ENCODE data around the gene GUCD1. TPM values are rescaled to one million over a fixed set of nuclear protein-coding genes. Genes with fewer than 3 reads are reported as not detected.

GUCD1 gene
- total and polyA plus RNA-seq, 9 of the 15 experiments (the other 6 are each of a cell fraction or from before 2014, with no cell fraction given) = 31.5 to 67.8 (median 50.3) TPM

- TF ChIP-seq ZNF280A (IDR thresholded peaks at IDR 0.05; ENCODE audit: low read depth, partially characterized antibody) (no peak), ZNF12 (CRISPR knock-in tag; IDR thresholded peaks at IDR 0.05) (no peak), SIX5 (IDR thresholded peaks at IDR 0.05; ENCODE audit: borderline replicate concordance in 1 of 2, insufficient read depth in 1 of 2, low read depth in 1 of 2, low read length in 2 of 2) (0 out of 4 replicates have a peak, but pooled peaks of 1 of the 2 experiments have one; percentile 26), ARID3B (CRISPR knock-in tag; IDR thresholded peaks at IDR 0.05; ENCODE audit: borderline replicate concordance) (no peak), FOXO4 (CRISPR knock-in tag; IDR thresholded peaks at IDR 0.05) (no peak), GTF3C2 (IDR thresholded peaks at IDR 0.05; ENCODE audit: borderline replicate concordance, extremely low read depth, insufficient read length) (no peak), POLR2A (conservative IDR thresholded peaks at IDR 0.05) (peak; percentile 82), RBM39 (optimal IDR thresholded peaks at IDR 0.05; ENCODE audit: low read depth, low read length) (no peak), KAT7 (CRISPR knock-in tag; IDR thresholded peaks at IDR 0.05; ENCODE audit: borderline replicate concordance) (no peak; the same call in 1 of the 2 replicates), BRD9 (IDR thresholded peaks at IDR 0.05; ENCODE audit: low read depth, partially characterized antibody) (no peak)
These were observed 464 bp upstream of the GUCD1 start, which contains the start of gene SNRPD3 (continued) for GRCh38 chr22:24555165-24556039.
